Esophagus muscularis mucosa (tissue), 3 donors: Measurements from ENCODE around the gene TRAF3.

ENCODE experiments used
- POLR2A ChIP-seq: fragments of 450-650 bp; IDR thresholded peaks from one replicate; pipeline ENCODE4 v1.6.1; 2017; ENCODE audit warnings: antibody characterized with exemption, moderate library complexity, mild to moderate bottlenecking, low read depth
- POLR2AphosphoS5 ChIP-seq, 2 donors: sonication (generic); formaldehyde crosslinking; IDR thresholded peaks; one replicate each; pipeline ENCODE4 v1.6.1; 2017; ENCODE audit warnings: antibody characterized with exemption in 2 of 2
- TF ChIP-seq, protein P1 (sequence below), 3 experiments: fragments of 200-600 bp in 2 of 3; fragments of 450-650 bp in 1 of 3; sonication (generic) in 2 of 3; IDR thresholded peaks; one replicate each; pipeline ENCODE4 v1.5.1; 2017 to 2019; ENCODE audit warnings: antibody characterized with exemption in 3 of 3, mild to moderate bottlenecking in 2 of 3, moderate library complexity in 1 of 3

GRCh38 chr14:102824832-102825231, 47.6 kb downstream of the TRAF3 start:
- TF ChIP-seq, protein P1, sequence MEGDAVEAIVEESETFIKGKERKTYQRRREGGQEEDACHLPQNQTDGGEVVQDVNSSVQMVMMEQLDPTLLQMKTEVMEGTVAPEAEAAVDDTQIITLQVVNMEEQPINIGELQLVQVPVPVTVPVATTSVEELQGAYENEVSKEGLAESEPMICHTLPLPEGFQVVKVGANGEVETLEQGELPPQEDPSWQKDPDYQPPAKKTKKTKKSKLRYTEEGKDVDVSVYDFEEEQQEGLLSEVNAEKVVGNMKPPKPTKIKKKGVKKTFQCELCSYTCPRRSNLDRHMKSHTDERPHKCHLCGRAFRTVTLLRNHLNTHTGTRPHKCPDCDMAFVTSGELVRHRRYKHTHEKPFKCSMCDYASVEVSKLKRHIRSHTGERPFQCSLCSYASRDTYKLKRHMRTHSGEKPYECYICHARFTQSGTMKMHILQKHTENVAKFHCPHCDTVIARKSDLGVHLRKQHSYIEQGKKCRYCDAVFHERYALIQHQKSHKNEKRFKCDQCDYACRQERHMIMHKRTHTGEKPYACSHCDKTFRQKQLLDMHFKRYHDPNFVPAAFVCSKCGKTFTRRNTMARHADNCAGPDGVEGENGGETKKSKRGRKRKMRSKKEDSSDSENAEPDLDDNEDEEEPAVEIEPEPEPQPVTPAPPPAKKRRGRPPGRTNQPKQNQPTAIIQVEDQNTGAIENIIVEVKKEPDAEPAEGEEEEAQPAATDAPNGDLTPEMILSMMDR (IDR thresholded peaks at IDR 0.05): no peak
- TF ChIP-seq POLR2AphosphoS5 (IDR thresholded peaks at IDR 0.05) (no peak), POLR2A (no peak)
